Measurements from ENCODE around the gene ZNF324.

GRCh38 chr19:58453743-58454142, 13.1 kb upstream of the ZNF324 start:
- TF ChIP-seq EZH2phosphoT487 (IDR thresholded peaks at IDR 0.05; ENCODE audit: low read depth): no peak
- TF ChIP-seq CTCF (IDR thresholded peaks at IDR 0.05; ENCODE audit: low read depth, low read length): no peak

Measured in OCI-LY3 (cell line).